Activated CD4-positive, alpha-beta memory T cell treated with anti-CD3 and anti-CD28 coated beads, Interleukin-2, amount 10 ng/mL, durations not matched to agents 7 days and 5 days (primary cell): ENCODE measurements around the gene CRAMP1. TPM values are rescaled to one million over a fixed set of nuclear protein-coding genes. Genes with fewer than 3 reads are reported as not detected.
A peak's percentile ranks its signal among the peaks of the same experiment; 100 is the strongest.
"Not testable (repeated sequence)": the region's sequence is repeated elsewhere in the genome, so short reads cannot be mapped to it uniquely, and the experiment has no call there.

Experiments
- CTCF ChIA-PET: fragments of 350-600 bp; sonication (Branson Sonifier 250); formaldehyde crosslinking; loops from one replicate; lab custom pipeline; 2021; ENCODE audit warnings: antibody characterized with exemption, inconsistent platforms; lab: Charles Lee
- POLR2A ChIA-PET: fragments of 350-600 bp; sonication (Branson Sonifier 250); formaldehyde crosslinking; loops from one replicate; lab custom pipeline; 2021; ENCODE audit warnings: antibody characterized with exemption; lab: Charles Lee
- DNase-seq: peaks from one replicate; pipeline ENCODE4 v3.0.0-alpha.2; 2020
- H3K27ac Mint-ChIP-seq: one replicate; pipeline ENCODE4 v1.8.0; 2021; ENCODE audit warnings: mild to moderate bottlenecking, mixed read lengths
- H3K27me3 Mint-ChIP-seq: one replicate; pipeline ENCODE4 v1.8.0; 2021; ENCODE audit warnings: mixed read lengths
- H3K36me3 Mint-ChIP-seq: one replicate; pipeline ENCODE4 v1.8.0; 2021; ENCODE audit warnings: low read depth, mixed read lengths
- H3K4me1 Mint-ChIP-seq: one replicate; pipeline ENCODE4 v1.8.0; 2021; ENCODE audit warnings: mixed read lengths
- H3K4me3 Mint-ChIP-seq: one replicate; pipeline ENCODE4 v1.8.0; 2021; ENCODE audit warnings: mild to moderate bottlenecking, mixed read lengths
- H3K9me3 Mint-ChIP-seq: one replicate; pipeline ENCODE4 v1.8.0; 2021; ENCODE audit warnings: mixed read lengths
- total RNA-seq, 2 experiments: library from RNA; stranded (reverse); gene quantifications; one replicate each; pipeline ENCODE4 v1.2.3, GENCODE V29; 2021

CRAMP1 gene
- total RNA-seq, 2 experiments from 2014 or later, result 24.2 to 24.5 TPM

DNA sequence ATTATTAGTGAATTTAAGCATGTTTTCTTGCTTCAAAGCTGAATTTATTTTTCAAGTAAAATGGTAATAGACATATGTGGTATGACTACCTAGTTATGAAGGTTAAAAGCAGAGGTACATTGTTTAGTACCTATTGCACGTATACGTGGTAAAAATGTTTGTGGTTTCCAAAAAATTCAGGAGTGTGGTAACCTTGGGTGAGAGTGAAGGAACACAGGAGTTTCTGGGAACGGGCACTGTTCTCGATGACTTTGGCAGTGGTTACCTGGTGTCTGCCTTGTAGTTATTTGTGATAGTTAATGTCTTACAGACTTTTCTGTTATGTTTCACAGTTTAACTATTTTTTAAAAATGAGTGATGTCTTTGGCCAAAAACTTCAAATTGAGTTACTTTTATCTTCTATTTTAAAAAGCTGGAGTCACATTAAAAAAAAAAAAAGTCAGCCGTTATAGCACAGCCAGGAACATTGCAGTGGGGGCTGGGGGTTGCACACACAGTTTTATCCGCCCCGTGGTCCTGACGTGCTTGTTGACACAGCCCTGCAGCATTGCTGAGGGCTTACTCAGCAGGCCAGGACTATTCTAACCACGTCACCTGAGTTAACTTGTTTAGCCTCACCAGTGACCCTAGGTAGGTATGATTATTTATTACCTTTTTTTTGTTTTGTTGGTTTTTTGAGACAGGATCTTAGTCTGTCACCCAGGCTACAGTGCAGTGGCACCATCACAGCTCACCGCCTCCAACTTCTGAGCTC lies 76.8 kb downstream of the CRAMP1 start:
- H3K9me3 Mint-ChIP-seq, result no peaks in the 10 kb centered on the region
- H3K36me3 Mint-ChIP-seq, result peaks cover 57% of the 10 kb centered on the region
- no peak for DNase-seq
- no peak overlapping the region for H3K27ac Mint-ChIP-seq
- CTCF ChIA-PET, result no interaction called here
- peaks cover 4% of the 10 kb centered on the region for H3K4me1 Mint-ChIP-seq
- H3K4me3 Mint-ChIP-seq, result no peak overlapping the region
- POLR2A ChIA-PET, result interaction anchor here (0.9 kb wide), 1 partner anchor 94 kb away, joined by 3 read pairs; the partner anchor contains the start of gene NUBP2
- H3K27me3 Mint-ChIP-seq, result no peaks in the 10 kb centered on the region

DNA sequence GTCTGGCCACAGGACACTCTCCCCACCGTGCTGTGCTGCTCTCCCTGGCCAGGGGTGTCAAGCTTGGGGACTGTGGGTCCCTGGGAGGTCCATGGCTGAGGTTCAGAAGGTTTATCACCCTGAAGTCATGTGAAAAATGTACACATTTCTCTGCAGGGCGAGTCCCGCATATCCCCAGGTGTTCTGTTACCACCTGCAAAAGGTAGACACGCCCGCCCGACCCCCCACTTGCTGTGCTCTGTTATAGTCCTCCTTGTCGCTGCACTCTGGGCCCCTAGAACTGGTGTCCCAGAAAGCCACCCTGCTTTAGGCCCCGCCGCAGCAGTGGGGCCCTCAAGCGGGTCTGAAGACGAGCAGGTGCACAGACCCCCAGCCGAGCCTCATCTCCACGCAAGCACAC lies 77.7 kb downstream of the CRAMP1 start:
- Mint-ChIP-seq H3K36me3 (peaks cover 61% of the 10 kb centered on the region), H3K27ac (no peak overlapping the region), H3K4me3 (no peak overlapping the region), H3K4me1 (peaks cover 4% of the 10 kb centered on the region), H3K9me3 (no peaks in the 10 kb centered on the region), H3K27me3 (no peaks in the 10 kb centered on the region)
- CTCF ChIA-PET, result no interaction called here
- POLR2A ChIA-PET, result interaction anchor here (0.9 kb wide), 1 partner anchor 93 kb away, joined by 3 read pairs; the partner anchor contains the start of gene NUBP2
- no peak for DNase-seq

DNA sequence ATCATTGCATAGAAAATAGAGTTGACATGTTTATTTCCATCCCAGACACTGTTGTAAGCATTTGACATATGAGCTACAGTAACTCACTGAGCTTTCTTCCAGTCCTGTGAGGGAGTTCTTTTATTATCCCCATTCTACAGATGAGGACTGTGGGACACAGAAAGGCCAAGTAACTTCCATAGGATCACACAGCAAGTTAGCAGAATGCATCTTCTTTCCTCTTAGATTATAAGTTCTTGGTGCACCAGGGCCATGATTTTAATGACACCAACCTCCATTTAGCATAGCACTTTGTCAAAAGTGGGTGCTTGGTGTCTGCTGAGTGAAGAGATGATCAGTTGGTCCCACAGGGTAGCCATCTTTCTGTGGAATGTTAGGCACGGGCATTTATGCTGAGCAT lies 78.7 kb downstream of the CRAMP1 start:
- CTCF ChIA-PET, result interaction anchor here (1.6 kb wide), 1 partner anchor 15 kb away, joined by 6 read pairs; the partner anchor contains the start of gene MAPK8IP3
- Mint-ChIP-seq H3K27ac (no peak overlapping the region), H3K27me3 (no peaks in the 10 kb centered on the region), H3K9me3 (no peaks in the 10 kb centered on the region), H3K4me3 (no peak overlapping the region), H3K36me3 (peaks cover 58% of the 10 kb centered on the region), H3K4me1 (peaks cover 4% of the 10 kb centered on the region)
- POLR2A ChIA-PET, result no interaction called here
- no peak for DNase-seq

DNA sequence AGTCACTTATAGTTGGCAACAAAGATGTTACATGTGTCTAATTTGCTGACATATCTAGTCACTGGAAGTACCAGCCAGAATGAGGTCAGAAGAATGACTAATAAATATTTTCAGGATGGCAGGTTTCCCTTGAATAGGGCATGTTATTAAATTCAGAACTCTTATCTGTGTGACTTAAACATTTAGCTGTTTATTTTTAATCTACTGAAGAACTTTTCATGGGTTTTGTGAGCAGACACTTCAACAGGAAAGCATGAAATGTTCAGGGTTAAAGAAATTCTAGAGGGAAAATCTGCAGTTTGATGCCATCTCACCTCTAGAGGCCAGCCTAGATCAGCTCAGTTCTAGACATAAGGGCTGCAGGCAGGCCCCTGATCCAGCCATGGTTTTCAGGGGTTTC lies 79.1 kb downstream of the CRAMP1 start:
- DNase-seq, result no peak
- no peaks in the 10 kb centered on the region for H3K27me3 Mint-ChIP-seq
- H3K27ac Mint-ChIP-seq, result no peak overlapping the region
- ChIA-PET CTCF (interaction anchor here (1.6 kb wide), 1 partner anchor 15 kb away, joined by 6 read pairs; the partner anchor contains the start of gene MAPK8IP3), POLR2A (no interaction called here)
- H3K4me3 Mint-ChIP-seq, result no peak overlapping the region
- no peaks in the 10 kb centered on the region for H3K9me3 Mint-ChIP-seq
- peaks cover 59% of the 10 kb centered on the region for H3K36me3 Mint-ChIP-seq
- H3K4me1 Mint-ChIP-seq, result peaks cover 4% of the 10 kb centered on the region

DNA sequence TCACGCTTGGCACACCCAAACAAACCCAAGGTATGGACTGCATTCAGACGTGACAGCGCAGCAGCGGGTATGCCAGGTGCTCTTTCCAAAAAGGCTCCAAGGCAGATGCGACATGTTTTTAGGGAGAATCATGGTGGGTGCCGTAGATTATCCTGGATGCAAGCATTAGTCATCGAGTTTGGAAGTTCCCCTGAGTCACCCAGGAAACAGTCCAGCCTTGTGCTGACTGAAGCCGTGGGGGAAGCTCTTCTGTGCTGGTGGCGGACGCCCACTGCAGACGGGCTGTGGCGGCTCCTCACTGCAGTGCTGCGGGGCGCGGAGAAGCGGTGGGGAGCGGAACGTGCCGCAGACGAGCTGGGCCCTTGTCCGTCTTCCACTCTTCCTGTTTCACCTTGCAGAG lies 79.8 kb downstream of the CRAMP1 start:
- CTCF ChIA-PET, result interaction anchor here (1.6 kb wide), 1 partner anchor 14 kb away, joined by 6 read pairs; the partner anchor contains the start of gene MAPK8IP3

DNA sequence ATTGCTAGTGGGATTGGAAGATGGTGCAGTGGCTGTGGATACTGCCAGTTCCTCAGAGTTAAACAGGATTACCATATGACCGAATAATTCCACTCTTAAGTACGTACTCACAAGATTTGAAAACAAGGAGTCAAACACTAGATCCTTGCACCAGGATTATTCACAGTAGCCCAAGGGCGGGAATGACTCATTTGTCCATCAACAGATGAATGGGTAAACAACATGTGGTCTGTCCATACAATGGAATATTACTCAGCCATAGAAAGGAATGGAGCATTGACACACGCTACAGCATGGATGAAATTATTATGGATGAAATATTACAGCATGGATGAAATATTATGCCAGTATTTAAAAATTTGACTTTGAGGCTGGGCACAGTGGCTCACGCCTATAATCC lies 84.7 kb downstream of the CRAMP1 start:
- CTCF ChIA-PET, result interaction anchor here (0.7 to 1.6 kb wide), 2 partner anchors 9 to 11 kb away, joined by 3 to 9 read pairs; partner anchors contain the start of gene MAPK8IP3
- POLR2A ChIA-PET, result interaction anchor here (1.4 kb wide), 1 partner anchor 9 kb away, joined by 5 read pairs; the partner anchor contains the start of gene MAPK8IP3
- Mint-ChIP-seq H3K4me3 (no peak overlapping the region), H3K9me3 (no peaks in the 10 kb centered on the region), H3K36me3 (peaks cover 59% of the 10 kb centered on the region), H3K27ac (no peak overlapping the region), H3K4me1 (peaks cover 2% of the 10 kb centered on the region), H3K27me3 (no peaks in the 10 kb centered on the region)
- DNase-seq, result no peak

More for the DNA sequence above, 79.8 kb downstream of the CRAMP1 start:
- Mint-ChIP-seq H3K27me3 (no peaks in the 10 kb centered on the region), H3K36me3 (peaks cover 62% of the 10 kb centered on the region), H3K4me1 (peaks cover 4% of the 10 kb centered on the region), H3K4me3 (no peak overlapping the region), H3K9me3 (no peaks in the 10 kb centered on the region), H3K27ac (no peak overlapping the region)
- POLR2A ChIA-PET, result no interaction called here
- no peak for DNase-seq

DNA sequence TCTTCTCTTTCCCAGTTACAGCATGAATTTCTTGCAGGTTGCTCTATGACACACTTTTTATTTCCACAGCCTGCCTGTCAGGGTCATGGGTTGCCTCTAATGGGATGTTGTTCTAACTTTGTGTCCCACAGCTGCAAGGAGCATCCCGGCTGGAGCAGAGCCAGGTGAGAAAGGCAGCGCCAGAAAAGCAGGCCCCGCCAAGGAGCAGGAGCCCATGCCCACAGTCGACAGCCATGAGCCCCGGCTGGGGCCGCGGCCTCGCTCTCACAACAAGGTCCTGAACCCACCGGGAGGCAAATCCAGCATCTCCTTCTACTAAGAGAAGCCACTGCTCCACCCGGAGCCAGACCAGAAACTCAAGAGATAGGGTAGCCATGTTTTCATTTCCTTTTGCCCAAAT lies 86.5 kb downstream of the CRAMP1 start:
- Mint-ChIP-seq H3K27me3 (no peaks in the 10 kb centered on the region), H3K36me3 (peaks cover 54% of the 10 kb centered on the region), H3K4me3 (no peak overlapping the region), H3K9me3 (no peaks in the 10 kb centered on the region), H3K27ac (no peak overlapping the region), H3K4me1 (peaks cover 3% of the 10 kb centered on the region)
- no peak for DNase-seq
- CTCF ChIA-PET, result no interaction called here
- POLR2A ChIA-PET, result no interaction called here

DNA sequence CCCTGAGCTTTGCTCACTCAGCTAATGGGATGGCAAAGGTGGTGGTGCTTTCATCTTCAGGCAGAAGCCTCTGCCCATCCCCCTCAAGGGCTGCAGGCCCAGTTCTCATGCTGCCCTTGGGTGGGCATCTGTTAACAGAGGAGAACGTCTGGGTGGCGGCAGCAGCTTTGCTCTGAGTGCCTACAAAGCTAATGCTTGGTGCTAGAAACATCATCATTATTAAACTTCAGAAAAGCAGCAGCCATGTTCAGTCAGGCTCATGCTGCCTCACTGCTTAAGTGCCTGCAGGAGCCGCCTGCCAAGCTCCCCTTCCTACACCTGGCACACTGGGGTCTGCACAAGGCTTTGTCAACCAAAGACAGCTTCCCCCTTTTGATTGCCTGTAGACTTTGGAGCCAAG lies 88.1 kb downstream of the CRAMP1 start:
- POLR2A ChIA-PET, result no interaction called here
- DNase-seq, result no peak
- no peak overlapping the region for H3K27ac Mint-ChIP-seq
- CTCF ChIA-PET, result interaction anchor here (1.7 kb wide), 1 partner anchor 24 kb away, joined by 3 read pairs; no protein-coding TSS in a partner anchor
- no peaks in the 10 kb centered on the region for H3K27me3 Mint-ChIP-seq
- H3K36me3 Mint-ChIP-seq, result peaks cover 45% of the 10 kb centered on the region
- peaks cover 9% of the 10 kb centered on the region for H3K4me1 Mint-ChIP-seq
- no peaks in the 10 kb centered on the region for H3K9me3 Mint-ChIP-seq
- H3K4me3 Mint-ChIP-seq, result no peak overlapping the region

DNA sequence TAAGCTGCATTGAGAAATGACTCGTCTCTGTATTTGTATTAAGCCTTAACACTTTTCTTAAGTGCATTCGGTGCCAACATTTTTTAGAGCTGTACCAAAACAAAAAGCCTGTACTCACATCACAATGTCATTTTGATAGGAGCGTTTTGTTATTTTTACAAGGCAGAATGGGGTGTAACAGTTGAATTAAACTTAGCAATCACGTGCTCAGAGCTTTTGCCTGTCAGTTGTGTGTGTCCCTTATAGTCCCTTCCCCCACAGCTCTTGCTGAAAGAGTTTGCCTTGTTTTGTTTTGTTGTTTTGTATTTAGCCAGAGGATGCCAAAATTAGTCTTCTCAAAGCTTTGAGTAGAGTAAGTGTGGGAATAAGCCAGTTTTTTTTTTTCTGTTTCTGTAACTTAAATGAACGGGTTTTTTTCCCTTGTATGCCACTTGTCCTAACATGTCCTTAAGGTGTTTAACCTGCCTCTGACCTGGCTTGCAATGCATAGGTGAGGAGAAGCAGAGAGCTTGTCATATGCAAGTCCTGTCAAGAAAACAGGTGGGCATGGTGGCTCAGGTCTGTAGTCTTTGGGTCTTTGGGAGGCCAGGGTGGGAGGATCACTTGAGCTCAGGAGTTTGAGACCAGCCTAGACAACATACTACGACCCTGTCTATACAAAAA lies 89.2 kb downstream of the CRAMP1 start:
- ChIA-PET CTCF (interaction anchor here (0.9 to 1.7 kb wide), 4 partner anchors 23 to 338 kb away, joined by 3 read pairs; partner anchors contain the start of gene JPT2), POLR2A (no interaction called here)
- Mint-ChIP-seq H3K36me3 (peaks cover 42% of the 10 kb centered on the region), H3K9me3 (no peaks in the 10 kb centered on the region), H3K27me3 (no peaks in the 10 kb centered on the region), H3K4me3 (no peak overlapping the region), H3K4me1 (peaks cover 10% of the 10 kb centered on the region), H3K27ac (no peak overlapping the region)
- DNase-seq, result no peak

DNA sequence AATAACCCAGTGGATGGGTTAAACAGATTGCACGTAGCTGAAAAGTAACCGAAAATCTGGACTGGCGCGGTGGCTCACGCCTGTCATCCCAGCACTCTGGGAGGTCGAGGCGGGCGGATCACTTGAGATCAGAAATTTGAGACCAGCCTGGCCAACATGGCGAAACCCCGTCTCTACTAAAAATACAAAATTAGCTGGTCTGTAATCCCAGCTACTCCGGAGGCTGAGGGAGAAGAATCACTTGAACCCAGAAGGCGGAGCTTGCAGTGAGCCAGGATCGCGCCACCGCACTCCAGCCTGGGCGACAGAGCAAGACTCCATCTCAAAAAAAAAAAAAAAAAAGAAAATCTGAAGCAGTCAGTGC lies 93.1 kb downstream of the CRAMP1 start:
- ChIA-PET CTCF (interaction anchor here (0.6 to 4.0 kb wide), 37 partner anchors 8 to 1417 kb away, joined by 3 to 37 read pairs (median 4); partner anchors contain the start of genes CRAMP1, EME2, FAHD1 and HAGH), POLR2A (interaction anchor here (0.6 to 6.0 kb wide), 18 partner anchors 8 to 700 kb away, joined by 3 to 49 read pairs (median 6); partner anchors contain the start of genes CRAMP1, EME2, FAHD1 and HAGH)
- H3K27me3 Mint-ChIP-seq, H3K9me3 Mint-ChIP-seq, DNase-seq: not testable (repeated sequence)
- Mint-ChIP-seq H3K27ac (peak overlapping the region; percentile 99), H3K4me1 (peaks cover 29% of the 10 kb centered on the region), H3K4me3 (peak overlapping the region; percentile 98), H3K36me3 (peaks cover 35% of the 10 kb centered on the region)

DNA sequence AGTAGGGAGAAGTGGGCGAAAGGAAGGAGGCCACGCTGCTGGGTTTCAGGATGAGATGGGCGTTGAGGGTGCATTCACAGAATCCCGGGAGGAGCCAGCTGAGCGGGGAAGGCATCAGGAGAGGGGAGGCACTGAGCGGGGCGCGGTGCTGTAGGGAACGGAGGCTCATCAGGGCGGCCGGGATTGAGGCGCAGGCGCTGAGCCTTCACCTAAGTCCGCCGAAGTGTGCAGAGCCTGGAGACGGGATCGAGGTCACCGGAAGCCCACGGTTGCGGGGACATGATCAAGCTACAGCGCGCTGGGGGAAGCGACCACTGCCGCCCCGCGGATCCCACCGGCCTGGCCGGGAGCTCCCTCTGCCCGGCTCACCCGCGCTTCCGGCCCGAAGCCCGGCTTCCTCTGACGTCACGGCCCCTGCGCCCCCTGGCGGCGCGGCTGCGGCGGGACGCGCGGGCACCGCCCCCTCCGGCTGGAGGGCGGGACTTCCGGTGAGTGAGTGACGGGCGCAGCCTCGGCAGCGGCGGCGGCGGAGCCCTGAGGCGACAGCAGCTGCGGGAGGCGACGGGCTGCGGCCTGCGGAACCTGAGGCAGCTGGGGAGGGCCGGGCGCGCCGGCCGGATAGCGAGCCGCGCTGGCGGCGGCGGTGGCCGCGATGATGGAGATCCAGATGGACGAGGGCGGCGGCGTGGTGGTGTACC lies 93.7 kb downstream of the CRAMP1 start, which contains the start of gene MAPK8IP3:
Gene MAPK8IP3 (plus strand): TSS at position 508 of the 698 bp plus-strand sequence. CDS start 145 bp downstream, at position 653.
- ChIA-PET CTCF (interaction anchor here (0.5 to 4.0 kb wide), 39 partner anchors 8 to 1472 kb away, joined by 3 to 37 read pairs (median 4); partner anchors contain the start of genes CRAMP1, EME2, FAHD1 and HAGH), POLR2A (interaction anchor here (0.6 to 6.0 kb wide), 26 partner anchors 8 to 700 kb away, joined by 3 to 49 read pairs (median 4); partner anchors contain the start of genes CRAMP1, EME2, FAHD1 and HAGH)
- H3K27me3 Mint-ChIP-seq, result no peaks in the 10 kb centered on the region
- peak within 1 kb of the TSS; percentile 98 for H3K4me3 Mint-ChIP-seq
- no peaks in the 10 kb centered on the region for H3K9me3 Mint-ChIP-seq
- DNase-seq, result peak; percentile 96
- H3K36me3 Mint-ChIP-seq, result peaks cover 35% of the 10 kb centered on the region
- H3K27ac Mint-ChIP-seq, result peak within 1 kb of the TSS; percentile 99
- peaks cover 31% of the 10 kb centered on the region for H3K4me1 Mint-ChIP-seq
